ENCODE data around the gene ENPP6.

- TF ChIP-seq POLR2A (IDR thresholded peaks at IDR 0.05; ENCODE audit: low read depth, low read length) (no peak), POLR2AphosphoS5 (IDR thresholded peaks at IDR 0.05; ENCODE audit: low read depth, low read length) (no peak)
Measured at GRCh38 chr4:184046148-184046547, 171.5 kb downstream of the ENPP6 start.
